K562 (cell line): ENCODE measurements around the gene SEMA3G. TPM values are rescaled to one million over a fixed set of nuclear protein-coding genes. Genes with fewer than 3 reads are reported as not detected.

Source experiments
- ATAC-seq: fragments of 200-7000 bp; cut with Tn5 transposase; 3 replicates; pipeline ENCODE4 v1.9.1; 2020; ENCODE audit warnings: moderate library complexity
- BruUV-seq: library from RNA; stranded (reverse); fragments of 400-500 nt; replicated peaks from 2 replicates; lab custom pipeline; 2021; lab: Mats Ljungman, UMichigan
- CTCF ChIA-PET: fragments of 300-600 bp; formaldehyde crosslinking; extraction: SDS; loops from one replicate; lab custom pipeline; 2021; ENCODE audit warnings: low intra/inter-chr PET ratio; lab: Yijun Ruan, JAX
- POLR2A ChIA-PET: fragments of 300-600, 350-650 bp; sonication (Branson Sonifier 250); formaldehyde crosslinking; extraction: SDS; loops from one replicate; lab custom pipeline; 2021; ENCODE audit warnings: antibody characterized with exemption, inconsistent platforms; lab: Yijun Ruan, JAX
- DNase-seq, 4 experiments: peaks; one replicate each; pipeline versions ENCODE4 v3.0.0 to v3.0.0-alpha.2; 2011 to 2018; ENCODE audit warnings: low spot score in 3 of 4, mixed read lengths in 3 of 4; ENCODE audit errors: extremely low read depth in 1 of 4
- FAIRE-seq: peaks from 2 replicates; lab custom pipeline; 2011; peaks lifted over from hg19 to GRCh38; lab: Jason Lieb, UNC
- H2AFZ ChIP-seq: 2 replicates; pipeline ENCODE4 v1.6.0; 2011; ENCODE audit warnings: low read depth, low read length, control low read depth, inconsistent platforms
- H3K27ac ChIP-seq: fragments of 200-600 bp; 3 replicates; pipeline ENCODE4 v1.8.0; 2011; ENCODE audit warnings: low read depth, mild to moderate bottlenecking, control low read depth, inconsistent platforms, low read length, moderate library complexity, mixed read lengths; ENCODE audit errors: extremely low read depth
- H3K27me3 ChIP-seq, 2 experiments: fragments of 300-600 bp in 1 of 2; 2 replicates in 1 of 2; 3 replicates in 1 of 2; pipeline versions ENCODE4 v1.6.0 to v1.8.0; 2011; ENCODE audit warnings: inconsistent platforms in 2 of 2, low read length in 2 of 2, mild to moderate bottlenecking in 1 of 2, mixed read lengths in 1 of 2, moderate library complexity in 1 of 2; ENCODE audit not compliant: control insufficient read depth in 2 of 2, insufficient read depth in 2 of 2
- H3K36me3 ChIP-seq: fragments of 300-600 bp; 3 replicates; pipeline ENCODE4 v1.8.0; 2011; ENCODE audit warnings: mild to moderate bottlenecking, low read length, inconsistent platforms; ENCODE audit not compliant: control insufficient read depth, insufficient read depth
- H3K4me1 ChIP-seq, 2 experiments: fragments of 200-600 bp in 1 of 2; replicated peaks in 1 of 2; 2 replicates in 1 of 2; 3 replicates in 1 of 2; pipeline versions ENCODE4 v1.5.1 to v1.8.0; 2011; ENCODE audit warnings: inconsistent platforms in 2 of 2, low read length in 2 of 2, mild to moderate bottlenecking in 1 of 2, mixed read lengths in 1 of 2, moderate library complexity in 1 of 2; ENCODE audit not compliant: control insufficient read depth in 2 of 2, insufficient read depth in 2 of 2
- H3K4me2 ChIP-seq: 2 replicates; pipeline ENCODE4 v1.6.1; 2011; ENCODE audit warnings: low read length, control low read depth, inconsistent platforms, mixed read lengths; ENCODE audit not compliant: insufficient read depth
- H3K4me3 ChIP-seq: fragments of 200-600 bp; sonication (generic), shearing (Covaris generic); 2 replicates; pipeline ENCODE4 v1.5.1; 2016; ENCODE audit warnings: control low read depth, inconsistent platforms
- H3K79me2 ChIP-seq: fragments of 200-600 bp; 3 replicates; pipeline ENCODE4 v1.8.0; 2011; ENCODE audit warnings: low read length, inconsistent platforms; ENCODE audit not compliant: control insufficient read depth, insufficient read depth
- H3K9ac ChIP-seq, 2 experiments: 2 replicates each; pipeline versions ENCODE4 v1.6.0 to v1.6.1; 2011; ENCODE audit warnings: low read depth in 2 of 2, low read length in 2 of 2, control low read depth in 1 of 2, inconsistent platforms in 1 of 2, mild to moderate bottlenecking in 1 of 2, mixed read lengths in 1 of 2; ENCODE audit not compliant: insufficient read depth in 1 of 2
- H3K9me1 ChIP-seq: one replicate; pipeline ENCODE4 v1.6.0; 2011; ENCODE audit warnings: inconsistent platforms, mild to moderate bottlenecking, low read length, moderate library complexity; ENCODE audit not compliant: control insufficient read depth, insufficient read depth
- H3K9me3 ChIP-seq: replicated peaks from 2 replicates; pipeline ENCODE4 v1.5.1; 2011; ENCODE audit warnings: low read depth, low read length, inconsistent platforms; ENCODE audit not compliant: control insufficient read depth, insufficient read depth
- H4K20me1 ChIP-seq: replicated peaks from 2 replicates; pipeline ENCODE4 v1.6.1; 2011; ENCODE audit warnings: low read length, inconsistent platforms, mixed read lengths; ENCODE audit not compliant: control insufficient read depth, insufficient read depth
- DEAF1 ChIP-seq: fragments of 450-650 bp; formaldehyde crosslinking; IDR thresholded peaks from 2 replicates; pipeline ENCODE4 v1.4.0; 2020; ENCODE audit warnings: mild to moderate bottlenecking, moderate library complexity
- EWSR1 ChIP-seq: fragments of 450-650 bp; IDR thresholded peaks from 2 replicates; pipeline ENCODE4 v1.6.1; 2018; ENCODE audit warnings: borderline replicate concordance, mild to moderate bottlenecking, low read depth, moderate library complexity; ENCODE audit not compliant: partially characterized antibody
- THRA ChIP-seq: fragments of 450-650 bp; IDR thresholded peaks from 2 replicates; pipeline ENCODE4 v1.6.1; 2017; ENCODE audit warnings: mild to moderate bottlenecking, moderate library complexity
- ZNF277 ChIP-seq: fragments of 250-450 bp; sonication (Bioruptor Pico); IDR thresholded peaks from 2 replicates; pipeline ENCODE4 v1.8.0; 2022; ENCODE audit warnings: inconsistent platforms, mild to moderate bottlenecking, moderate library complexity, borderline replicate concordance
- WGBS: fragments of 100-300 bp; shearing (Covaris generic); methylation state at CpG from one replicate; pipeline ENCODE4 v1.1.6; 2016; ENCODE audit warnings: low coverage, mixed read lengths; ENCODE audit not compliant: insufficient coverage; ENCODE audit errors: missing lambda C conversion rate; 5-methylcytosine and 5-hydroxymethylcytosine counted together
- in situ Hi-C: fragments of 300-500 bp; cut with MboI; formaldehyde crosslinking; loops from 4 replicates; pipeline ENCODE4 v1.15.0; 2018; ENCODE audit warnings: inconsistent platforms, mixed read lengths
- intact Hi-C: fragments of 100-400 bp; cut with micrococcal nuclease; formaldehyde crosslinking; loops from 2 replicates; pipeline ENCODE4 v1.14.2; 2022
- polyA plus RNA-seq, 8 experiments: library from polyadenylated mRNA; depleted of rRNA in 4 of 8; stranded (reverse) in 5 of 8; unstranded in 3 of 8; fragments of >200 nt; fragmentation: Nextera tagmentation in 2 of 8; fragmentation: Illumina TruSeq in 1 of 8; extraction: Ambion mirVana in 2 of 8; extraction: Trizol in 1 of 8; gene quantifications; 2 replicates each; pipeline versions ENCODE4 v1.2.1 to v1.2.3, GENCODE V29; 2011 to 2014; ENCODE audit warnings: inconsistent platforms in 1 of 8, missing spikeins in 1 of 8
- total RNA-seq, 7 experiments: library from RNA; depleted of rRNA in 6 of 7; stranded (reverse); fragments of >200 nt in 6 of 7; fragmentation: Illumina TruSeq in 2 of 7; extraction: Trizol in 2 of 7; gene quantifications; 2 replicates each; pipeline versions ENCODE4 v1.2.1 to v1.2.3, GENCODE V29; 2011 to 2021; ENCODE audit warnings: low replicate concordance in 1 of 7

SEMA3G gene
- total and polyA plus RNA-seq, 9 of the 15 experiments (the other 6 are each of a cell fraction or from before 2014, with no cell fraction given) = 0.04 to 0.07 (median 0.05) TPM; not detected in 6

GRCh38 chr3:52438579-52439425 is 6.1 kb downstream of the SEMA3G start:
- BruUV-seq = no TSS peak

More at GRCh38 chr3:52438579-52439425, 6.1 kb downstream of the SEMA3G start:
- TF ChIP-seq EWSR1 = no peak
- TF ChIP-seq ZNF277 (CRISPR knock-in tag) = no peak
- no peak for TF ChIP-seq DEAF1 (CRISPR knock-in tag)
- TF ChIP-seq THRA = no peak
- POLR2A ChIA-PET = interaction anchor here (0.5 to 1.0 kb wide), 4 partner anchors 27 to 220 kb away, joined by 3 to 4 read pairs (median 4); no protein-coding TSS in a partner anchor
- H3K79me2 ChIP-seq = no peaks in the 10 kb centered on the region
- CTCF ChIA-PET = no interaction called here
- intact Hi-C loops (no loop called here), in situ Hi-C loops (no loop called here)
- H3K27me3 ChIP-seq = no peaks in the 10 kb centered on the region
- H2AFZ ChIP-seq = no peak overlapping the region
- H4K20me1 ChIP-seq = no peaks in the 10 kb centered on the region
- H3K4me2 ChIP-seq = no peak overlapping the region
- H3K9ac ChIP-seq = no peak overlapping the region
- ATAC-seq = no peak
- no peak overlapping the region for H3K4me3 ChIP-seq
- H3K36me3 ChIP-seq = no peaks in the 10 kb centered on the region
- H3K9me3 ChIP-seq = no peaks in the 10 kb centered on the region
- H3K27ac ChIP-seq = no peak overlapping the region
- no peaks in the 10 kb centered on the region for H3K9me1 ChIP-seq
- DNase-seq = no peak
- peaks cover 0 to 24% of the 10 kb centered on the region in 2 experiments; a peak in 3 of 5 replicates for H3K4me1 ChIP-seq
- 14% methylated on average over 7 of the region's 9 CpGs for WGBS
- no peak for FAIRE-seq
